Loucy (cell line): ENCODE results near the gene DLK1.

Source experiments
- H2AFZ ChIP-seq: fragments of 200-600 bp; sonication (generic); 2 replicates; pipeline ENCODE4 v1.6.0; 2016; ENCODE audit warnings: antibody characterized with exemption, mild to moderate bottlenecking, low read length, moderate library complexity
- H3F3A ChIP-seq: fragments of 200-600 bp; 2 replicates; pipeline ENCODE4 v1.6.0; 2016; ENCODE audit warnings: antibody characterized with exemption, low read depth, mild to moderate bottlenecking
- H3K27me3 ChIP-seq: fragments of 200-600 bp; sonication (generic); 2 replicates; pipeline ENCODE4 v1.6.1; 2014; ENCODE audit warnings: low read length, mild to moderate bottlenecking; ENCODE audit not compliant: insufficient read depth, poor library complexity, severe bottlenecking
- H3K36me3 ChIP-seq: fragments of 200-600 bp; sonication (generic); 2 replicates; pipeline ENCODE4 v1.6.1; 2016; ENCODE audit warnings: low read length; ENCODE audit not compliant: insufficient read depth
- H3K4me1 ChIP-seq: fragments of 200-600 bp; sonication (generic); 2 replicates; pipeline ENCODE4 v1.5.1; 2014; ENCODE audit warnings: low read length, mild to moderate bottlenecking; ENCODE audit not compliant: insufficient read depth, poor library complexity, severe bottlenecking
- H3K4me2 ChIP-seq: fragments of 200-600 bp; sonication (generic); 2 replicates; pipeline ENCODE4 v1.6.0; 2014; ENCODE audit warnings: antibody characterized with exemption, low read length, low read depth, mild to moderate bottlenecking; ENCODE audit not compliant: poor library complexity, severe bottlenecking
- H3K4me3 ChIP-seq: fragments of 200-600 bp; sonication (generic); 2 replicates; pipeline ENCODE4 v1.5.1; 2014; ENCODE audit warnings: low read length, mild to moderate bottlenecking, mixed read lengths; ENCODE audit not compliant: poor library complexity, severe bottlenecking
- H3K79me2 ChIP-seq: fragments of 200-600 bp; sonication (generic); 2 replicates; pipeline ENCODE4 v1.6.1; 2014; ENCODE audit warnings: low read length; ENCODE audit not compliant: insufficient read depth
- H3K9ac ChIP-seq: fragments of 200-600 bp; sonication (generic); 2 replicates; pipeline ENCODE4 v1.6.0; 2014; ENCODE audit warnings: mild to moderate bottlenecking, low read depth, low read length, moderate library complexity; ENCODE audit not compliant: poor library complexity, severe bottlenecking
- H3K9me2 ChIP-seq: fragments of 200-600 bp; sonication (generic); replicated peaks from 2 replicates; pipeline ENCODE4 v1.6.1; 2016; ENCODE audit warnings: low read depth, low read length, mixed read lengths
- H3K9me3 ChIP-seq: fragments of 200-600 bp; sonication (generic); 2 replicates; pipeline ENCODE4 v1.6.1; 2014; ENCODE audit warnings: mild to moderate bottlenecking, antibody characterized with exemption, low read length, low read depth; ENCODE audit not compliant: insufficient read depth
- H4K20me1 ChIP-seq: fragments of 200-600 bp; sonication (generic); 2 replicates; pipeline ENCODE4 v1.6.0; 2014; ENCODE audit warnings: antibody characterized with exemption, low read length, mild to moderate bottlenecking; ENCODE audit not compliant: insufficient read depth, poor library complexity, severe bottlenecking
- CTCF ChIP-seq: fragments of 200-600 bp; sonication (generic); conservative IDR thresholded peaks from 2 replicates; pipeline ENCODE4 v1.5.1; 2014; ENCODE audit warnings: mild to moderate bottlenecking, antibody characterized with exemption, low read length
- EZH2phosphoT487 ChIP-seq: fragments of 200-600 bp; IDR thresholded peaks from 2 replicates; pipeline ENCODE4 v1.6.1; 2018; ENCODE audit warnings: antibody characterized with exemption, mild to moderate bottlenecking, moderate library complexity, borderline replicate concordance

DLK1 gene

DNA sequence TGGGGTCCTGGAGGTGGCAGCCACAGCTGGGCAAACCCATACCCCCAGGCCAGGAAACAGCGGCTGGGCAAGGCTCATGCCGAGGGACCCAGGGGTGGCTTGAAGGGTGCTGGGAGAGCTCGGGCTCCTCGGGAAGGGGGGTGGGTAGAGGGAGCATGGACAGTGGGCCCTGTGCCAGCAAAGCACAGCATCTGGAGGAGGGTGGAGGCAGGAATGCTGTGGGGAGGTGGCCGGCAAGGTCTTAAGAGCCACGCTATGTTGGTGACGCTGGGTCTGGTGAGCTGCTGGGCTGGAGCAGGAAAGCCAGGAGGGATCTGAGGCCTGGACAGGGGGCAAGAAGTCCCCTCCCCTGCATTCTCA, 48.2 kb upstream of the DLK1 start:
- H3K9ac ChIP-seq: peak overlapping the region; percentile 63
- peaks cover 68% of the 10 kb centered on the region for H3K4me1 ChIP-seq
- no peaks in the 10 kb centered on the region for H3K9me3 ChIP-seq
- H3K27me3 ChIP-seq: no peaks in the 10 kb centered on the region
- no peaks in the 10 kb centered on the region for H3K9me2 ChIP-seq
- H2AFZ ChIP-seq: no peak overlapping the region
- no peaks in the 10 kb centered on the region for H3K36me3 ChIP-seq
- H3K79me2 ChIP-seq: no peaks in the 10 kb centered on the region
- TF ChIP-seq EZH2phosphoT487 (no peak), CTCF (no peak)
- no peaks in the 10 kb centered on the region for H4K20me1 ChIP-seq
- no peak overlapping the region for H3K4me2 ChIP-seq
- no peak overlapping the region for H3K4me3 ChIP-seq
- H3F3A ChIP-seq: no peaks in the 10 kb centered on the region

- no peaks in the 10 kb centered on the region for H3K36me3 ChIP-seq
- no peak overlapping the region for H3K4me2 ChIP-seq
- no peak for TF ChIP-seq EZH2phosphoT487
- no peak for TF ChIP-seq CTCF
- no peak overlapping the region for H2AFZ ChIP-seq
- H3K4me1 ChIP-seq: peaks cover 67% of the 10 kb centered on the region
- H3K9me2 ChIP-seq: no peaks in the 10 kb centered on the region
- H3K79me2 ChIP-seq: no peaks in the 10 kb centered on the region
- H3K4me3 ChIP-seq: no peak overlapping the region
- H4K20me1 ChIP-seq: no peaks in the 10 kb centered on the region
- no peaks in the 10 kb centered on the region; the same call in 1 of the 2 replicates for H3F3A ChIP-seq
- no peaks in the 10 kb centered on the region for H3K9me3 ChIP-seq
- no peak overlapping the region for H3K9ac ChIP-seq
- no peaks in the 10 kb centered on the region for H3K27me3 ChIP-seq
These were observed 47.5 kb upstream of the DLK1 start for GRCh38 chr14:100679153-100679552.

DNA sequence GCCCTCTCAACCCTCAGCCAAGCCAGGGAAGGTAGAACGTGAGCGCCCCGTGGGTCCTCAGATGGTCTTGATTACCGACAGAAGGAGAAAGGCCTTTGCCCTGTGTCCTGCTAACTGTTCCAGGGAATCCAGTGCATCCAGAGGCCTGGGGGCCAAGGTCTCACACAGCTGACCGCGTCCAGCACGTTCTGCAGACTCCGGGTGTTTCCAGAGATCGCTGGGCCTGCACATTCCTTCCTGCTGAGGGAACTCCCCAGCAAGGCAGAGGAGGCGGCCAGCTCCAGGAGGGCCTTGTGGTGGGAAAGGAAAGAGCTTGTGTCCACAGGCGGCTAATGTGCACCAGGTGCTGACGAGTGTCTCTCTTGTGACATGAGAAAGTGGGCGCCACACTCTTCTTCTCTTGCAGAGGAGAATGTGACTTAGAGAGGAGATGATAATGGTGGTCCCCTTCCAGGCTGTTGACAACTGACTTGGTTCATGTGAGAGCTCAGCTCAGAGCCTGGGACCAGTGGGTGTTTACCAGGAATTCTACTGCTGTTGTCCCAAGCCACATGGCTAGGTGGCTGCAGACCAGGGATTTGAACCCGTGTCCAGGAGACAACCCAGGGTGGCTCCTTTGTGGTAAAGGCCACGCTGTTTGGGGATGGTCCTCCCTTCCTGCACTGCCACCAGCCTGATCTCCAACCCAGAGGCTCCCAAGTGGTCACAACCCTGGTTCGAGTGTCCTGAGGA, 46.8 kb upstream of the DLK1 start:
- Histone ChIP-seq H3K9me2 (no peaks in the 10 kb centered on the region), H4K20me1 (no peaks in the 10 kb centered on the region), H3K4me2 (peak overlapping the region; percentile 31), H3K4me3 (no peak overlapping the region), H3K4me1 (peaks cover 62% of the 10 kb centered on the region), H2AFZ (no peak overlapping the region), H3F3A (no peaks in the 10 kb centered on the region; the same call in 1 of the 2 replicates), H3K79me2 (no peaks in the 10 kb centered on the region), H3K27me3 (no peaks in the 10 kb centered on the region), H3K9me3 (no peaks in the 10 kb centered on the region), H3K36me3 (no peaks in the 10 kb centered on the region), H3K9ac (peak overlapping the region; percentile 48)
- TF ChIP-seq EZH2phosphoT487: no peak
- TF ChIP-seq CTCF: no peak
